CD1c-positive myeloid dendritic cell (primary cell): ENCODE measurements around the gene HNRNPA0.
"Not testable (repeated sequence)": the region's sequence is repeated elsewhere in the genome, so short reads cannot be mapped to it uniquely, and the experiment has no call there.

ENCODE experiments used
- DNase-seq: peaks from one replicate; pipeline ENCODE4 v3.0.0-alpha.2; 2016; ENCODE audit errors: extremely low spot score

Gene HNRNPA0

DNA sequence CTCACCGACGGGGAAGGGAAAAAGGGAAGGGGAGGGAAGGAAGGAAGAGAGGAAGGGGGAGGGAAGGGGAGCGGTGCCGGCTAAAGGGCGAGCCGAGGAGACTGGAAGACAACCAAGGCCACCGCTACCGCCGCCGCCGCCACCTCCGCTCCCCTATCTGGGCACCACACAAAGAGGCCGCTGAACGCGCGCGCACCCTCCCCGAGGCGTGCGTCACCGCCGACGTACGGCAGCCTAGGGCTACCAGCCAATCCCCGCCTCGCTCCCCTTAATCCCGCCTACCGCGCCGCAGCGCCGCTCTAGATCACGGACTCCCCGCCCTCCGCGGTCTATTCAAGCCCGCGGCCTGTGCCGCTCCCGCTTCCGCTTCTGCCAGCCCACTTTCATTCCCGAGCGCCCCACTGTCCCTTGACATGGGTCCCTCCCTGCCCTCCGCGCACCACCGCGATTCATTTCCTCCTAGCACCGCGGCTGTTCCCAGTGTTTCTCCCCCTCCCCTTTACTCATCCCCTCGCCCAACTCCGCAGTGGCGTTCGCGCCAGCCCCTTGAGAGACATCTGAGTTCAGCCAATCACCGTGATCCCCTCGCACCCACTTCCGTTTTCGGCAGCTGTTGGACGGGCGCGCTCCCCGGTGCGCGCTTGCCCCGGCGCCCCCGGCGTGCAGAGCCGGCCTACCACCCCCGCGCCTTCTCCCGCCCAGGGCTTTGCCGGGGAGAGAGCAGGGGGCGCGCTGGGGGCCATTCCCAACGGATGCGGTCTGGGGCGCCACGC is at the start of gene HNRNPA0:
TSS of gene HNRNPA0 (minus strand) at position 176 of the 773 bp plus-strand sequence. CDS start 297 bp downstream, outside the sequence.
- DNase-seq, result peak; percentile 99

DNA sequence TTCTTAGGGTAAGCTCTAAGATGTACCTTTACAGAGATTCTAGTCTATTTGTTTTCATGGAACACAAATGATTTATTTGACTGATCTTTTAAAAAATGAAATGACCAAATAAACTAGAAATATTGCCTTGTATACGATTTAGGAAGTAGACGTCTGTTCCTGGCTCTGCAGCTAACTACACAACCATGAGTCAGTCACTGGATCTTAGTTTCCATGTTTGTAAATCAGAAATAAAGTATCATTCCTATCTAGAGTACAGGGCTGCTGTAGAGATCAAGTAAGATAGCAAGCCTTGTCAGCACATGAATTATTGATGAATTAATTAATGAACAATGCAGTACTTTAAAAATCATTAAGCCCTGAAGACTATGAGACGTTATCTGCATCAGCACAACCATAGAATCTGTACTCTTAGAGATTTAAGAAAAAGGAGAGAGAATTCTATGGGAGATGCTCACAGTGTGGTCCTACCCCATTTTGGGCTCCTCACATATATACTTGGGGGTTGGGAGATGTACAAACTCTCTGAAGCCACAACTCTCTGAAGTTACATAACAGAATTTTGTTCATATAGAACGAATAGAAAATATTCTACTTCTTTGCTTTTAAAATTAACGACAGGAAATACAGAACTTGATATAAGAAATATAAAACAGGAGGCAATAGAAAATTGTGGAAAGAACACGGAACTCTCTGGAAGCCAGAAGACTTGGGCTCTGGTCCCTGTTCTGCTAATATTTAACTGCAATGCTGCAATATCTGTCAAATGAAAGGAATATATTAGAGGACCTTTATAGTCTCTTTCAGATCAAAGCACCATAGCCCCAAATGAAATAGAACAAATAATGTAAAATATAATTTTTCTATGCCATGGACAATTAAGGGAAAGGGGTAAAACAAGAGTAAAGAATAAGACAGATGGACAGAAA is 48.4 kb upstream of the HNRNPA0 start:
- DNase-seq, result no peak

DNA sequence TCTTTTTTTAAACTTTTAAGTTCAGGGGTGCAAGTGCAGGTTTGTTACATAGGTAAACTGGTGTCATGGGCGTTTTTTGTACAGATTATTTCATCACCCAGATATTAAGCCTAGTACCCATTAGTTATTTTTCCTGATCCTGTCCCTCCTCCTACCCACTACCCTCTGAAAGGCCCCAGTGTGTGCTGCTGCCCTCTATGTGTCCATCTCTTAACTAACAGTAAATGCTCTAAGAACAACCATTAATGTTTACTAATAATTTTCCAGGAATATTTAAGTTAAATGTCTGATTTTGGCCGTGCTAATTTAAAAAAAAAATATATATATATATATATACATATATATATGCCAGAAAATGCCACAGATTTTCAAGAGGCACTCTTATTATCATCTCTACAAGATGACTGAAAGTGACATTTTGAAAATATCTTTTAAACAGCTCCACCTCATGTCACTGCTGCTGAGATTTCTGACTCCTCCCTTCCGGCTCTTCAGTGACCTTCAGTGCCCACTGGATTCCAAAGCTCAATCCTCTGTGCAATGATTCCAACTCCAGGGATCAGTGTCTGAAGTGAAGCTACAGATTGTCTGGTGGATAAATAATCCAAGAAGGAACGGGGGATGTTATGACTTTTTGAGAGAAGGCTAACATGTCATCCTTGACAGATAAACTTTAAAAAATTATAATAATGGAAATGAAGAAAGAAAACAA is 46.7 kb upstream of the HNRNPA0 start:
- DNase-seq, result no peak

DNA sequence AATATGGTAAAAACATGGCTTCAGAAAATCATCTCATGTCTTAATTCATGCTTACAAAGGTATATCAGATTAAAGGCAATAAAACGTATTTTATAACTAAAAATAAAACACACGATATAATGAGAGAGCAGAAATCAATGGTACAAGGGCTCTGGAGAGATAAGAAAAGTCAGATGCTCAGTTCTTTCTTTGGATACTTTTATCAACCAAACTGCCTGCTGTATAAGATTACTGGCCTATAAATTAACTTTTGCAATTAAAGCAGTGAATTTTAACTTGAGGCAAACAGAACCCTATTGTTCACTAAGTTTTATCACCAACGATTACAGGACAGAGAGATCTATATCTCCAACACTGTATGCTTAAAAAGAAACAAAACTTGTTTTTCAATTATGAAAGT is 42.1 kb upstream of the HNRNPA0 start:
- no peak for DNase-seq

DNA sequence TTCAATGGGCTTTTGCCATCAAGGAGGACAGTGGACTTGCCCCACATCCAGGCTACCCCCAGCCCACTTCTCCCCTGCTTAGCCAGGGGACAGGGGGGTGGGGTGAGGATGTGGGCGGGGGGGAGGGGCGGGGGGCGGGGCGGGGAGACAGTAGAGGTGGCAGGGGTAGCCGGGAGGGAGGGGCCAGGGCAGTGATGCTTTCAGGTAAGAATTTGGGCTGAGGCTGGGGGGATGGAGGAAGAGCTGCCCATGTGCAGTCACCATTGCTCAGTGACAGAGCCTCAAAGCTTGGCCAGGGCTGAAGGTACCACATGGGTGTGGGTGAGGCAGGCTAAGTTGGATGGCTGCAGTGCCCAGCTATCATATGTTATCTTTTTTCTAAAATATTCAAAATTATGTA is 40.7 kb upstream of the HNRNPA0 start:
- DNase-seq, result no peak

DNA sequence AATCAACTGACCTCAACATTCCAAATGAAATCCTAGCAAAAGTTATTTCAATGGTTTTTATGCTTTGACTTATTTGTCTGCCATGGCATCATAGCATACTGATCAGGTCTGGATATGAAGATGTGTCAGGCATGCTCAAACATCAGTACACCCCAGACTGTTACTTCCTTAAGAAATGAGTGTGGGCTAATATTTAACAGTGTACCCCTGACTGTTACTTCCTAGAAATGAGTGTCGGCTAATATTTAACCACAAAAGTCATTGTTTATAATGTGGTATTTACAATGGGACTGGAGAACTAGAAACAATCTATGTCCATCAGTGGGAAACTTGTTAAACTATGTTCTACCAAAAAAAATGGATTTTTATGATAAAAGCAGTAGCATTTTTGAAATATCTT is 38.1 kb upstream of the HNRNPA0 start:
- no peak for DNase-seq

DNA sequence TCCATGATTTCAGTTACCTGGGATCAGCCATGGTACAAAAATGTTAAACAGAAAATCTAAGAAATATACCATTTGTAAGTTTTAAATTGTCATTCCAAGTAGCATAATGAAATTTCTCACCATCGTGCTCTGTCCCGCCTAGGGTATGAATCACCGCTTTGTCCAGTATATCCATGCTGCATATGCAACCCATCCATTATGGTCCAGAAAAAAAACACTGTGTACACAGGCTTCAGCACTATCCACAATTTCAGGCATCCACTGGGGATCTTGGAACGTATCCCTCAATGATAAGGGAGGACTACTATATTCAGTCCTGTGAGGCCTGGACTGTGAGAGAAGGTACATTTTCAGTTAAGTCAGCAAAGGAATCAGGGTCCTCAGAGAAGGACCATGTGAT is 37.6 kb upstream of the HNRNPA0 start:
- no peak for DNase-seq

DNA sequence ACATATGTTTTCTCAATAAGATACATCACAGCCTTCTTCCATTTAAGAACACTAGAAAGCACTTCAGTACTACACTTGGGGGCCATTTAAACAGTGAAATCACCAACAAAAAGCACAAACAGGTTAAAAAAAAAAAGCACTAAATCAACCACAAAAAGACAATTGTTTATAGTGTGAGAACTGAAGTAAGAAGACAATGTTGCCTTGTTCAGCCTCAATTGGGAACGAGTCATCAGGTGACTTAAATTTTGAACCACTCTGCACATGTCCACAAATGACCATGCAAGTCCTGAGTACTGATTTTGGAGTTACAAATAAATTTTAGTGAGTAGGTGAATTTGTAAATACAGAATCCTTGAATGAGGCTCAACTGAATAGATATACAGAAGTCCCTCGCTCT is 37.2 kb upstream of the HNRNPA0 start:
- no peak for DNase-seq

DNA sequence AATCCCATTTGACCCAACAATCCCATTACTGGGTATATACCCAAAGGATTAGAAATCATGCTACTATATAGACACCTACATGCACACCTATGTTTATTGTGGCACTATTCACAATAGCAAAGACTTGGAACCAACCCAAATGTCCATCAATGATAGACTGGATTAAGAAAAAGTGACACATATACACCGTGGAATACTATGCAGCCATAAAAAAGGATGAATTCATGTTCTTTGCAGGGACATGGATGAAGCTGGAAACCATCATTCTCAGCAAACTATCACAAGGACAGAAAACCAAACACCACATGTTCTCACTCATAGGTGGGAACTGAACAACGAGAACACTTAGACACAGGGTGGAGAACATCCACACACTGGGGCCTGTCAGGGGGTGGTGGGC is 34.4 kb upstream of the HNRNPA0 start:
- not testable (repeated sequence) for DNase-seq

DNA sequence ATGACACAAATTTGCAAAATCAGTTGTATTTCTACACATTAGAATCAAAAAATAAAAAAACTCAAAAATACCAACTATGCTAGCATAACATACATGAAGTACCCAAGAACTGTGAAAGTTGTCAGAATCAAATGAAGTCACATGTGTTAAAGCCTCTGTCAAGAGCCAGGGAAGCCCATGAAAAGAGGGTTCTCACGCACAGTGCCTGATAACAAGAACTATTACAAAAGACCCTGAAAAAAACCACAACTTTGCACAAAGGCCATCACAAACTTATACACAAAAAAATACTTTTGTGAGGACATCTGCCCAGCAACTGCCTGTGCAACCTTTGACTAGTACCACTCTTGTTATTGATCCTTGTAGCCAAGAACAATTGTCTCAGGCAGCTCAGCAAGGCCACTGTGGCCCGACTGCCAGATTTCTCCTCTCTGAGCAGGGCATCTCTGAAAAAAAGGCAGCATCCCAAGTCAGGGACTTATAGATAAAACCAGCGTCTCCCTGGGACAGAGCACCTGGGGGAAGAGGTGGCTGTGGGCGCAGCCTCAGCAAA is 28.9 kb upstream of the HNRNPA0 start:
- no peak for DNase-seq

DNA sequence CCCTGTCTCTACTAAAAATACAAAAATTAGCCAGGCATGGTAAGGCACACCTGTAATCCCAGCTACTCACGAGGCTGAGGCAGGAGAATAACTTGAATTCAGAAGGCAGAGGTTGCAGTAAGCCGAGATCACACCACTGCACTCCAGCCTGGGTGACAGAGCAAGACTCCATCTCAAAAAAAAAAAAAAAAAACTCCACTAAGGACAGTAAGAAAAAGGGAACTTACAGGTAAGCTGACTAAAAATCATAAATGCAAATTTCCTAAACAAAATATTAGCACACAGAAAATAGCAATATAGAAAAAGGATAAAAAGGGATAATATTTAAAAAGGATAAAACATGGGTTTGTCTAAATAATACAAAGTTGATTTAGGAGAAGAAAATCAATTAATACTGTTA is 27.9 kb upstream of the HNRNPA0 start:
- no peak for DNase-seq

DNA sequence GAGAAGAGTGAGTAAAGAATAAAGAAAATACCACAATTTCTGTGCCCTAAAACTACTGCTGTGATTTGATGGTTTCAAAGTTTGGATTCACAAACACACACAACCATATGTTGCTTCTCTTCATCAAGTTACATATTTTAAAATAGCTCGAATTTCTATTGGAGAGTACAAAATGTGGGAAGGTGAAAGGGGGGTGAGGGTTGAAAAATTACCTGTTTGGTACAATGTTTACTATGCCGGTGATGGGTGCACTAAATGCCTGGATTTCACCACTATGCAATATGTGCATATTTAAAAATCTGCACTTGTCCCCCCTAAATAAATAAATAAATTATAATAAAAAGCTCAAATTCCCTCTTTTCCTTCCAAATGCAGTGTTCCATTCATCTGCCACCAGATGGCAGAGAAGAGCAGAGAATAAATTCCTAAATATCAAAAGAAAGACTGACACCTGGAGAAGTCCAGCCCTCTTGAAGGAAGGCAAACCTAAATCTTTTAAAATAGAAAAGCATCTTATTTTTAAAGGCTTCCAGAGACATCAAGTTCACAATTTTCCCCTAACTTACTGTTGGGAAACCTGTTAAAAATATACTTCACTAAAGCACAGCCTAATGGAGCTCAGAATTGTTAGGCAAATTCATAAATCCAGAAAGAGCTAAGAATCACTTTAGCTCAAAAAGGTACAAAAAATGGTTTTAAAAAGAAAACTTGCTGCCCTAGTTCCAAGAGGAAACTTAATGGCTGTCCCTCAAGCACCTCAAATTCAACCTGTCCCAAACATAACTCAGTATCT is 24.8 kb upstream of the HNRNPA0 start:
- peak; percentile 59 for DNase-seq

DNA sequence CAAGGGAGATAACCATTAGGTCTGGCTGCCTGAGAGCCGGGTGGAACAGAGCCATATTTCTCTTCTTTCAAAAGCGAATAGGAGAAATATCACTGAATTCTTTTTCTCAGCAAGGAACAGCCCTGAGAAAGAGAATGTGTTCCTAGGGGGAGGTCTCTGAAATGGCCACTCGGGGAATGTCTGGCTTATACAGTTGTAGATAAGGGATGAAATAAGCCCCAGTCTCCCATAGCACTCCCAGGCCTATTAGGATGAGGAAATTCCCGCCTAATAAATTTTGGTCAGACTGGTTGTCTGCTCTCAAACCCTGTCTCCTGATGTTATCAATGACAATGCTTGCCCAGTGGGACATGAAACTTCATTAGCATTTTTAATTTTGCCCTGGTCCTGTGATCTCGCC is 13.8 kb upstream of the HNRNPA0 start:
- not testable (repeated sequence) for DNase-seq

DNA sequence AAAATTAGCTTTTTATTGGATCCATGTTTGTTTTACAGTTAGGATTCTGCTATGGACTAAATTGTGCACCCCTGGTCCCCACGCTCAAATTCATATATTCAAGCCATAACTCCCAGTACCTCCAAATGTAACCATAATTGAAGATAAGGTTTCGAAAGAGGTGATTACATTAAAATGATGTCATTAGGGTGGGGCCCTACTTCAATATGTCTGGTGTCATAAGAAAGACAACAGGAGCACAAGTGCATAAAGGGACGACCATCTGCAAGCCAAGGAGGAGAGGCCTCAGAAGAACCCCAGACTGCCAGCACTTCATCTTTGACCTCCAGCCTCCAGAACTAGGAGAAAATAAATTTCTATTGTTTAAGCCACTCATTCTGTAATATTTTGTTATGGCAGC is 7.4 kb upstream of the HNRNPA0 start:
- no peak for DNase-seq

DNA sequence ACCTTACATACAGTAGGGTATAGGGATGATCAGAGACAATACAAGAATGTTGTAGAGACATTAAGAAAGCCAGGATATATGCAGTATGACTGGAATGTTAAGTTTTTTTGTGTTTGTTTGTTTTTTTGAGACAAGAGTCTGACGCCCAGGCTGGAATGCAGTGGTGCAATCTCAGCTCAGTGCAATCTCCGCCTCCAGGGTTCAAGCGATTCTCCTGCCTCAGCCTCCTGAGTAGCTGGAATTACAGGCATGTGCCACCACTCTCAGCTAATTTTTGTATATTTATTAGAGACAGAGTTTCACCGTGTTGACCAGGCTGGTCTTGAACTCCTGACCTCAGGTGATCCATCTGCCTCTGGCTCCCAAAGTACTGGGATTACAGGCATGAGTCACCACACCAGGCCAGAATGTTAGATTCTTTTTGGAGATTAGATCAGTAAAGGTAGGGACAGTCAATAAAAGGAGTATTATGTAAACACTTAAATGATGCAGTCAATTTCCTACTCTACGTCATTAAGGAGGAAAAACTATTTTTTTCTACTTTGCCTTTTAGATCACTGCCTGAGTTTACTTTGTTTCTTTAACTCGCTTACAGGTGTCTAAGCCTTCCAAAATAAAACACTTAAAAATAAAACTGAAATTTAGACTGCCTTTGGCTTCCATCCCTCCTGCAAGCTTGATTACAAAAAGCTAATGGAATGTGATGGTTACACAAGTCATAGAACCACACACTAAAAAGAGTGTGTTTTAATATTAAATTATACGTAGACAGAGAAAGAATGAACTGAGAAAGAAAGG is 6.8 kb upstream of the HNRNPA0 start:
- DNase-seq, result no peak

DNA sequence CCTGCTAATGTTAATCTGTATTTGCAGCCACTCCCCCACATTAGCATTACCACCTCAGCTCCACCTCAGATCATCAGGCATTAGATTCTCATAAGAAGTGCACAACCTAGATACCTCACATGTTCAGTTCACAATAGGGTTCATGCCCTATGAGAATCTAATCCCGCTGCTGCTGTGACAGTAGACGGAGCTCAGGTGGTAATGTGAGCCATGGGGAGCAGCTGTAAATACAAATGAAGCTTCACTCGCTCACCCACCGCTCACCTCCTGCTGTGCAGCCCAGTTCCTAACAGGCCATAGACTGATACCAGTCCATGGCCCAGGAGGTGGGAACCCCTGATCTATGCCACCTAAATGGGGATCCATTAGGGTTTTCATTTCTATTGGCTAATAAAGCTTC is 6.1 kb upstream of the HNRNPA0 start:
- no peak for DNase-seq

DNA sequence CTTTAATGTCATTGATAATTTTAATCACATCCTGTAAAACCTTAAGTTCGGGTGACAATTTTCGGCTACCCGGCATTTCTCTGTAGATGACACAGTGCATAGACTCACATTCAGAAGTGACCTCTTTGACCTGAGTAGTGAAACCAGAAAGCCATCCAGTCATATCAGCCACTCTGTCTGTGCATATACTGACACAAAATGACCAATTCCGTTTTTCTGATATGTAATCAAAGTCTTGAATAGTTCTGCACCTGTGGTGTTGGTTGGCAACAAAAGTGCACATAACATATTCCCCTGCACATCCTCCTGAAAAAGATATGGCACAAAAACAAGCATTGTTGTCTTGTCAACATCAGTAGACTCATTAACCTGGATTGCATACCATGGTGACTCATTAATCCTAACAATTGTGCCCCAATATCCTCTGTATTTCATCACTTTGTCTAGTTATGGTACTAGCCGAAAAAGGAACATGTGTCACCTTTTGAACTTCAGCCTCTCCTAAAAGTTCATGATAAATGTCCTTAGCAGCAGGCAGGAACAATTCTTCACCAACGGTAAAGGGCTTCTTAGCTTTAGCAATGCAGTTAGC is 4.6 kb upstream of the HNRNPA0 start:
- no peak for DNase-seq

DNA sequence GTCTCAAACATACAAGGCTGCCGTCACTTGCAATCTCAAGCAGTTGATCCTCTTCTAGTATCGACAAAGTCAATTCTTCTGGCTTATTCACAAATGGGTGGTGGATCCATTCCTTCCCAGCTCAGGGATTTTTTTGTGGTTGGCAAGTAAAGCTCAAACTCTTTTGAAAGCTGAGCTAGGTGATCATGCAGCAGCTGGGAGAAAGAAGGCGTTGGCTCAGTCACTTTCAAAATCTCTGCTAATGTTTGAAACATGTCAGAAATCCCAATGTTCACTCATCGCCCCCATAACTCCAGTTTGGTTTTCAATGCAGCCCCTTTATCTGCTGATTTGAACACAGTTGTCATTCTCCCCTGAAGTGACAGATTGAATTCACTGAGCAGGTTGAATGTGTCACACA is 4.0 kb upstream of the HNRNPA0 start:
- DNase-seq, result no peak

DNA sequence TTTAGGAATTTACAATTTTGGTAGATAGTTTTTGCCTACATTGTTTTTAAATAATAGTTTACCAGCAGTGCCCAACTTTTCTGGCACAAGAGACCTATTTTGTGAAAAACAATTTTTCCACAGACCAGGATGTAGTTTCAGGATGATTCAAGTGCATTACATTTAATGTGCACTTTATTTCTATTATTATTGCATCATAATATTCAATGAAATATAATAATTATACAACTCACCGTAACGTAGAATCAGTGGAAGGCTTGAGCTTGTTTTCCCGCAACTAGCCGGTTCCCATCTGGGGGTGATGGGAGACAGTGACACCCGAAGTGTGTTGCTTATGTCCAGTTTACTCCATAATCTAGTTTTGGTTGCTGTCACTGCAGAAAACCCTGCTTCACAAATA is 3.5 kb upstream of the HNRNPA0 start:
- DNase-seq, result no peak
